Cortex of kidney (tissue), 1 donor: ENCODE data around the gene HS3ST5.

Experiments
- DNase-seq: peaks from one replicate; lab custom pipeline; 2025; lab: John Stamatoyannopoulos, UW

Gene HS3ST5

GRCh38 chr6:114342826-114343781, at the start of gene HS3ST5:
TSS of gene HS3ST5 (minus strand) at chr6:114343023. CDS start at chr6:114062845, 280,178 bp downstream.
- no peak for DNase-seq

GRCh38 chr6:114390176-114390575, 47.4 kb upstream of the HS3ST5 start:
- no peak for DNase-seq

- no peak for DNase-seq
Observed at GRCh38 chr6:114389111-114389510, 46.3 kb upstream of the HS3ST5 start.

GRCh38 chr6:114382406-114382805, 39.6 kb upstream of the HS3ST5 start:
- DNase-seq: no peak

GRCh38 chr6:114377881-114378280, 35.1 kb upstream of the HS3ST5 start:
- no peak for DNase-seq

GRCh38 chr6:114376611-114377175, 33.9 kb upstream of the HS3ST5 start:
- DNase-seq: no peak

- no peak for DNase-seq
Observed at GRCh38 chr6:114375541-114376192, 32.8 kb upstream of the HS3ST5 start.

- DNase-seq: no peak
Observed at GRCh38 chr6:114367315-114367961, 24.6 kb upstream of the HS3ST5 start.

- DNase-seq: no peak
Observed at GRCh38 chr6:114366899-114367298, 24.1 kb upstream of the HS3ST5 start.

- DNase-seq: no peak
Observed at GRCh38 chr6:114364301-114364700, 21.5 kb upstream of the HS3ST5 start.

GRCh38 chr6:114362957-114363356, 20.1 kb upstream of the HS3ST5 start:
- no peak for DNase-seq

GRCh38 chr6:114362396-114362795, 19.6 kb upstream of the HS3ST5 start:
- no peak for DNase-seq

GRCh38 chr6:114361036-114361435, 18.2 kb upstream of the HS3ST5 start:
- DNase-seq: no peak

- no peak for DNase-seq
Observed at GRCh38 chr6:114355300-114355699, 12.5 kb upstream of the HS3ST5 start.

- no peak for DNase-seq
Observed at GRCh38 chr6:114354482-114354881, 11.7 kb upstream of the HS3ST5 start.

- DNase-seq: no peak
Observed at GRCh38 chr6:114346451-114346850, 3.6 kb upstream of the HS3ST5 start.

GRCh38 chr6:114344971-114345275, 2.1 kb upstream of the HS3ST5 start:
- no peak for DNase-seq

- no peak for DNase-seq
Observed at GRCh38 chr6:114344246-114344970, 1.6 kb upstream of the HS3ST5 start.

GRCh38 chr6:114343782-114344144, 940 bp upstream of the HS3ST5 start:
- no peak for DNase-seq

- DNase-seq: no peak
Observed at GRCh38 chr6:114342086-114342825, 567 bp downstream of the HS3ST5 start.

GRCh38 chr6:114339706-114340105, 3.1 kb downstream of the HS3ST5 start:
- DNase-seq: no peak
